DND-41 (cell line): ENCODE results near the gene NAA60.
A peak's percentile ranks its signal among the peaks of the same experiment; 100 is the strongest.

Experiments
- ATAC-seq: fragments of 200-7000 bp; cut with Tn5 transposase; 3 replicates; pipeline ENCODE4 v1.9.1; 2021; ENCODE audit warnings: low read depth; ENCODE audit not compliant: insufficient read depth
- DNase-seq: peaks from one replicate; pipeline ENCODE4 v3.0.0-alpha.2; 2020
- H2AFZ ChIP-seq: 2 replicates; pipeline ENCODE4 v1.6.0; 2012; ENCODE audit warnings: low read depth, low read length
- H3K27ac ChIP-seq: 2 replicates; pipeline ENCODE4 v1.5.1; 2012; ENCODE audit warnings: low read length, inconsistent platforms
- H3K27me3 ChIP-seq: fragments of 200-600 bp; sonication (generic); 2 replicates; pipeline ENCODE4 v1.6.0; 2012; ENCODE audit warnings: low read length, mild to moderate bottlenecking, inconsistent platforms; ENCODE audit not compliant: insufficient read depth, poor library complexity
- H3K36me3 ChIP-seq: 2 replicates; pipeline ENCODE4 v1.5.1; 2012; ENCODE audit warnings: low read length, inconsistent platforms; ENCODE audit not compliant: insufficient read depth
- H3K4me1 ChIP-seq: 2 replicates; pipeline ENCODE4 v1.5.1; 2012; ENCODE audit warnings: mild to moderate bottlenecking, low read length; ENCODE audit not compliant: insufficient read depth
- H3K4me2 ChIP-seq: 2 replicates; pipeline ENCODE4 v1.6.0; 2012; ENCODE audit warnings: mild to moderate bottlenecking, moderate library complexity, low read length, inconsistent platforms; ENCODE audit not compliant: insufficient read depth
- H3K4me3 ChIP-seq, 2 experiments: fragments of 200-600 bp in 1 of 2; shearing (Covaris generic) in 1 of 2; 2 replicates each; pipeline ENCODE4 v1.5.1; 2012 to 2016; ENCODE audit warnings: inconsistent platforms in 2 of 2, low read length in 2 of 2, mild to moderate bottlenecking in 2 of 2, low read depth in 1 of 2, moderate library complexity in 1 of 2
- H3K79me2 ChIP-seq: 2 replicates; pipeline ENCODE4 v1.6.0; 2012; ENCODE audit warnings: low read length, inconsistent platforms; ENCODE audit not compliant: insufficient read depth
- H3K9ac ChIP-seq: 2 replicates; pipeline ENCODE4 v1.6.0; 2012; ENCODE audit warnings: low read depth, mild to moderate bottlenecking, inconsistent platforms, low read length, moderate library complexity
- H3K9me3 ChIP-seq: 2 replicates; pipeline ENCODE4 v1.5.1; 2012; ENCODE audit warnings: low read length, moderate library complexity, mild to moderate bottlenecking, inconsistent platforms; ENCODE audit not compliant: insufficient read depth, severe bottlenecking
- H4K20me1 ChIP-seq: 2 replicates; pipeline ENCODE4 v1.6.0; 2012; ENCODE audit warnings: low read length; ENCODE audit not compliant: insufficient read depth
- CTCF ChIP-seq: IDR thresholded peaks from 2 replicates; pipeline ENCODE4 v1.5.1; 2012; ENCODE audit warnings: borderline replicate concordance, low read length, moderate library complexity, mild to moderate bottlenecking; ENCODE audit not compliant: poor library complexity, severe bottlenecking; ENCODE audit errors: extremely low read depth
- EZH2 ChIP-seq: IDR thresholded peaks from 3 replicates; pipeline ENCODE4 v1.6.1; 2012; ENCODE audit warnings: borderline replicate concordance, low read depth, mild to moderate bottlenecking, moderate library complexity, low read length, inconsistent platforms; ENCODE audit not compliant: severe bottlenecking

Gene NAA60

GRCh38 chr16:3431779-3432219, 11.7 kb upstream of the NAA60 start:
- Histone ChIP-seq H3K9me3 (no peaks in the 10 kb centered on the region), H3K27ac (no peak overlapping the region), H3K9ac (no peak overlapping the region), H3K79me2 (no peaks in the 10 kb centered on the region), H3K4me1 (no peaks in the 10 kb centered on the region), H4K20me1 (no peaks in the 10 kb centered on the region), H3K27me3 (no peaks in the 10 kb centered on the region), H2AFZ (no peak overlapping the region), H3K4me3 (no peak overlapping the region), H3K4me2 (no peak overlapping the region), H3K36me3 (peaks cover 11% of the 10 kb centered on the region; the same call in 1 of the 2 replicates)
- DNase-seq (no peak), ATAC-seq (no peak)
- TF ChIP-seq CTCF (no peak), EZH2 (no peak)

GRCh38 chr16:3434373-3434772, 9.1 kb upstream of the NAA60 start:
- Histone ChIP-seq H2AFZ (no peak overlapping the region), H3K4me2 (no peak overlapping the region), H3K27ac (no peak overlapping the region), H3K4me3 (no peak overlapping the region), H3K9me3 (no peaks in the 10 kb centered on the region), H3K27me3 (no peaks in the 10 kb centered on the region), H3K79me2 (peaks cover 6% of the 10 kb centered on the region; the same call in 1 of the 2 replicates), H4K20me1 (no peaks in the 10 kb centered on the region), H3K36me3 (peaks cover 14% of the 10 kb centered on the region; the same call in 1 of the 2 replicates), H3K9ac (no peak overlapping the region), H3K4me1 (no peaks in the 10 kb centered on the region)
- ATAC-seq, result no peak
- DNase-seq, result no peak
- no peak for TF ChIP-seq EZH2
- TF ChIP-seq CTCF, result no peak

- H3K79me2 ChIP-seq, result peaks cover 35% of the 10 kb centered on the region
- H3K4me3 ChIP-seq, result no peak overlapping the region
- TF ChIP-seq EZH2 (no peak), CTCF (no peak)
- H3K9ac ChIP-seq, result no peak overlapping the region
- no peak for ATAC-seq
- peaks cover 23% of the 10 kb centered on the region for H3K36me3 ChIP-seq
- no peak for DNase-seq
- H2AFZ ChIP-seq, result no peak overlapping the region
- peaks cover 2% of the 10 kb centered on the region for H3K9me3 ChIP-seq
- H4K20me1 ChIP-seq, result no peaks in the 10 kb centered on the region
- no peaks in the 10 kb centered on the region for H3K27me3 ChIP-seq
- H3K4me2 ChIP-seq, result no peak overlapping the region
- peaks cover 14% of the 10 kb centered on the region for H3K4me1 ChIP-seq
- no peak overlapping the region for H3K27ac ChIP-seq
Measured at GRCh38 chr16:3439637-3440036, 3.8 kb upstream of the NAA60 start.

- ATAC-seq, result peak; percentile 61
- H4K20me1 ChIP-seq, result 0 out of 2 replicates have a peak, but pooled peaks cover 3% of the 10 kb centered on the region
- no peak for TF ChIP-seq CTCF
- H3K4me2 ChIP-seq, result peak overlapping the region; percentile 91
- peaks cover 46% of the 10 kb centered on the region for H3K79me2 ChIP-seq
- peaks cover 27% of the 10 kb centered on the region for H3K36me3 ChIP-seq
- H3K4me3 ChIP-seq, result peak overlapping the region; percentile 47 to 74; a peak in 3 of 4 replicates
- peaks cover 2% of the 10 kb centered on the region for H3K9me3 ChIP-seq
- peak overlapping the region; percentile 65 for H3K9ac ChIP-seq
- no peaks in the 10 kb centered on the region for H3K27me3 ChIP-seq
- H2AFZ ChIP-seq, result peak overlapping the region; percentile 68
- DNase-seq, result peak; percentile 52
- H3K4me1 ChIP-seq, result peaks cover 19% of the 10 kb centered on the region
- peak overlapping the region; percentile 75 for H3K27ac ChIP-seq
Measured at GRCh38 chr16:3444032-3444388, 530 bp downstream of the NAA60 start.
